ENCODE measurements around the gene TMX2.

TMX2 gene

GRCh38 chr11:57712256-57713150 lies at the start of gene TMX2:
TSS of gene TMX2 (plus strand) at chr11:57712593. CDS start at chr11:57712619, 26 bp downstream.
- peak within 1 kb of the TSS; percentile 96 for H3K4me3 ChIP-seq (ENCODE audit: low read depth, low read length)
- in situ Hi-C loops (cut with HindIII; ENCODE audit: low sequenced_read_pairs) = no loop called here
- TF ChIP-seq CTCF (IDR thresholded peaks at IDR 0.05; ENCODE audit: low read depth, low read length) = no peak
- peak; percentile 100 for DNase-seq (ENCODE audit: low read depth, low spot score)

GRCh38 chr11:57662893-57663292 lies 49.5 kb upstream of the TMX2 start:
- no peak for TF ChIP-seq CTCF (IDR thresholded peaks at IDR 0.05; ENCODE audit: low read depth, low read length)
- DNase-seq (ENCODE audit: low read depth, low spot score) = no peak
- in situ Hi-C loops (cut with HindIII; ENCODE audit: low sequenced_read_pairs) = no loop called here

GRCh38 chr11:57663975-57664374 lies 48.4 kb upstream of the TMX2 start:
- H3K4me3 ChIP-seq (ENCODE audit: low read depth, low read length) = no peak overlapping the region
- no peak for TF ChIP-seq CTCF (IDR thresholded peaks at IDR 0.05; ENCODE audit: low read depth, low read length)
- no peak for DNase-seq (ENCODE audit: low read depth, low spot score)
- in situ Hi-C loops (cut with HindIII; ENCODE audit: low sequenced_read_pairs) = no loop called here

More at GRCh38 chr11:57662893-57663292, 49.5 kb upstream of the TMX2 start:
- H3K4me3 ChIP-seq (ENCODE audit: low read depth, low read length) = no peak overlapping the region

- peak overlapping the region; percentile 95 for H3K4me3 ChIP-seq (ENCODE audit: low read depth, low read length)
- DNase-seq (ENCODE audit: low read depth, low spot score) = peak; percentile 99
- in situ Hi-C loops (cut with HindIII; ENCODE audit: low sequenced_read_pairs) = no loop called here
- no peak for TF ChIP-seq CTCF (IDR thresholded peaks at IDR 0.05; ENCODE audit: low read depth, low read length)
These were observed 45.2 kb upstream of the TMX2 start for GRCh38 chr11:57667117-57667735.

GRCh38 chr11:57667736-57668433 lies 44.5 kb upstream of the TMX2 start, which contains the start of gene ZDHHC5:
TSS of gene ZDHHC5 (plus strand) at chr11:57668114. CDS start at chr11:57673091, 4,977 bp downstream.
- DNase-seq (ENCODE audit: low read depth, low spot score) = peak; percentile 100
- H3K4me3 ChIP-seq (ENCODE audit: low read depth, low read length) = peak within 1 kb of the TSS; percentile 95
- in situ Hi-C loops (cut with HindIII; ENCODE audit: low sequenced_read_pairs) = no loop called here
- peak; percentile 42 for TF ChIP-seq CTCF (IDR thresholded peaks at IDR 0.05; ENCODE audit: low read depth, low read length)

- in situ Hi-C loops (cut with HindIII; ENCODE audit: low sequenced_read_pairs) = no loop called here
- TF ChIP-seq CTCF (IDR thresholded peaks at IDR 0.05; ENCODE audit: low read depth, low read length) = no peak
- peak overlapping the region; percentile 95 for H3K4me3 ChIP-seq (ENCODE audit: low read depth, low read length)
- no peak for DNase-seq (ENCODE audit: low read depth, low spot score)
These were observed 44.0 kb upstream of the TMX2 start for GRCh38 chr11:57668434-57668782.

Measured in astrocyte of the spinal cord (primary cell).